NCI-H2196 (cell line): ENCODE data around the gene ITFG2.

Source experiments
- DNase-seq: peaks from one replicate; lab custom pipeline; 2025; ENCODE audit not compliant: unreplicated experiment; lab: John Stamatoyannopoulos, UW

ITFG2 gene

DNA sequence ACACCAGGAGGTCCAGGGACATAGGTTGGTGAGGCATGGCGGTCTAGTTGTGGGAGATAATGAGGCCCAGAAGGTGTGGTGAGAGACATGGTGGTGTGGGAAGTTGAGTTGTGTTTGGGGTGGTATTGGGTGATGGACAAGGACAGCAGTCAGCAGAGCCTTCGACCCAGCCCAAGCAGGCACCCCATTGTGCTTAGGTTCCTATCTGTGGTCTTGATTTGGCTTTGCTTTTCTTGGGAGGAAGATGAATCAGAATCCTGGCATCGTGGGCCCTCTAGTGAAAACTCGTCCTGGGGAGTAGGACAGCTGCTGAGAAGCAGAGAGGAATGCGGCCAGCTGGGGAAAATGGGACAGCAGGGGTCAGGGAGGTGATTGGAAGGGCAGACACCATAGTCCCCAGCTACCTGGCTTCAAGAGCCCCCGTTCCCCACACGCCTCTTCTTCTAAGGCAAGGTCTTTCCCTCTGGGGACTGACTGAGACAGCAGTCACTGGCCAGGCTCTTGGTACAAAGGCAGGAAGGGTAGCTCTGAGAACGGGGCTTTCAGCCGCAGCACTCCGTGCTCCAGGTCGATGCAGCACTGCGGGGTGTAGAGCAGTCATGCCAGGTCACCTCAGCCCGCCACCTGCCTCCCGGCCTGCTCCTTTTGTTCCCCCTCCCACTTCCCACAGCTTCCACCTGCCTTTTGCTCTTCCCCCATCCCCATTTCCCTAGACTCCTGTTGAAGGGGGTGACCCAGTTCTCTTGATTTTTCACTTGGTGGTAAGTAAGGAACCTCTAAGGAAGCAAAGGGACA is 14.4 kb downstream of the ITFG2 start:
- no peak for DNase-seq

- no peak for DNase-seq
Measured at GRCh38 chr12:2829275-2829674, 16.8 kb downstream of the ITFG2 start.

DNA sequence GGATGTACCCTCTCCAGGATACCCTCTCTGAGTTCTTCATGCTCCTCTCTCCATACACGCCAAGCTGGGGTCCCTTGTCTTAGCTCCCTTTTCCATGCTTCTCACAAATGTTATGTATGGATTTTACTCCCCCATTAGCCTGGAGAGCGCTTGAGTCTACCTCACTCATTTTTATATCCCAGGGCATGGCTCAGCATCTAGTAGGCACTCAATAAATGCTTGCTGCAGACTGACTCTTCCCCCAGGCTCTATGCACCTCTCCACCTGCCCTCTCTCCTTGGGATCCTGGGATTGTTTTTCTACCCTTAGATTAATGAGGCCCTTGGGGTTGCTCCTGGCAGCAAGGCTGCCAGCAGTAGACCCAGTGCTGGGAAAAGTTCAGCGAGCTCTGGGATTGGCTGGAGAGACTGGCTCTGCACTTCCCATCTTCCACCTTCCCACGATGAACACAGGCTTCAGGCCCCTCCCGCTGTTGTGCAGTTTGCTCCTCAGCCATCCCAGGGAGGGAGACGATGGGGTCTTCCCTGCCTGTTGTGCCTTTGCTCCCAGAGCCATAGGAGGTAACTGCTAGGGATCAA is 20.2 kb downstream of the ITFG2 start:
- DNase-seq = no peak

DNA sequence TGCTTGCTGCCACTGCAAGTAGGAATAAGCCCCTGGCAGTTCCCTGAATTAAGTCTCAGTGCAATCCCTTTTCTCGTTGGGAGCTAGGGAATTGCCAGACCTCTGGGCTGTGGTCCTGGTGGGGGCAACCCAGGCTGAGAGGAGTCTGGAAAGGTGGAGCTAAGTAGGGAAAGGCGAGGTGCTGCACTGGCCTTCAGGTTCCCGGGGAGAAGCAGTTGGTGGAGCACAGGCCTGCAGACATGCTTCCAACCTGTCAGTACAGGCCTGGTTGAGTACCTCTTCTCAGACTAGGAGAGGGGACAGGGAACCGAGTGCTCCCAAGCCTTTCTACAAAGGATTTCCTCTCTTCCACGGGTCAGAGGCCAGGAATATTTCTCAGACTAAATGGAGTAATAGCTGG is 20.9 kb downstream of the ITFG2 start:
- DNase-seq = no peak

- DNase-seq = no peak
Measured at GRCh38 chr12:2833810-2834209, 21.3 kb downstream of the ITFG2 start.

DNA sequence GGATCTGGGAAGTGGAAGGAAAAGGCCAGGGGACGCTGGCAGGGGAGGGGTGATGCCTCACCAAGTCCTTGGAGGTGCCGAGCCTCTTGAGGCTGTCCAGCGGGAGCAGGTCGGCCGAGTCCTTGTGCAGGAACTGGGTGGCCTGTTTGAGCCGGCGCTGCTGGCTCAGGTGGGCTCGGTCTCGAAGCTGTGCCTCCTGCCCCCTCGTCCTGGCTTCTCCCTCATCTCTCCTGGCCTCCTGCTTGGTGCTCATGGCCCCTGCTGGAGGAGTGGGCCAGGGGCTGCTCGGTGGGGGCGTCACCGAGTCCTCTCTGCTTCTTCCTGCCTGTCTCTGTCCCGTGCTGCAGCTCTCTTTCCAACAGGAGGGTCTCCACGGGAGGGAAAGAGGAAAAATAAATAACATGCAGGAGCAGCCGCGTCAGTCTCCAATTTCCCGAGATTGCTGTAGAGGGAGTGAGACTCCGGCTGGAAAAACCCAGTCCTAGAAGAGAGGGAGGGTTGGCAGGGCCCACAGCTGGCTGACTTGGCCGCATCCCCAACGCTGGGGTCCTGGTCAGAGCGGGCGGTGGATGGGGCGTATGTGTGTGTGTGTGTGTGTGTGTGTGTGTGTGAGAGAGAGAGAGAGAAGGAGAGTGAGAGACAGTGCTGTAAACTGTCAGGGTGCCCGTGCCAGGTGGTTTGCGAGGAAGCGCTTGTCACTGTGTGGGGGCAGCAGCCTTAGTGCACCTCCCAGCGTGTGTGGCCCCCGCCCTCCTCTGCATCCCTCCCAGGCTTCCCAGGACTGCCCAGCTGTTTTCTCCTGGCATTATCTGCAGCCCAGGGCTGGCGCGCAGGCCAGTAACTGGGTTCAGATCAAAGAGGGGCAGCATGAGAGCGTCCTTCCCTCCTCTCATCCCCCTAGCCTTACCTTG is 22.4 kb downstream of the ITFG2 start, which contains the start of gene NRIP2:
NRIP2 (minus strand) TSS at position 455 of the 911 bp plus-strand sequence; CDS start at position 403, 52 bp downstream.
- no peak for DNase-seq

- no peak for DNase-seq
Measured at GRCh38 chr12:2835691-2836403, 23.4 kb downstream of the ITFG2 start.

DNA sequence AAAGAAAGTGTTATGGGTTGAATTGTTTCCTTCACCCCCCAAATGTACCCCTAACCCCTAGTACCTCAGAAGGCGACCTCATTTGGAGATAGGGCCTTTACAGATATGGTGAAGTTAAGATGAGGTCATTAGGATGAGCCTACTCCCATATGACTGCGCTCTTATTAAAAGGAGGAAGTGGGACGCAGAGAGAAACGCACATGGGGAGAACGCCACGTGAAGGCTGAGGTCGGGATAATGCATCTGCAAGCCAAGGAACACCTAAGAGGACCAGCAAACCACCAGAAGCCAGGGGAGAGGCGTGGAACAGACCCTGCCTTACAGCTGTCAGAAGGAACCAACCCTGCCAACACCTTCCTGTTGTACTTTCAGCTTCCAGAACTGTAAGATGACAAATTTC is 24.1 kb downstream of the ITFG2 start:
- DNase-seq = no peak

GRCh38 chr12:2841056-2841650 is 28.7 kb downstream of the ITFG2 start:
- DNase-seq = no peak

GRCh38 chr12:2842948-2843347 is 30.5 kb downstream of the ITFG2 start:
- no peak for DNase-seq

DNA sequence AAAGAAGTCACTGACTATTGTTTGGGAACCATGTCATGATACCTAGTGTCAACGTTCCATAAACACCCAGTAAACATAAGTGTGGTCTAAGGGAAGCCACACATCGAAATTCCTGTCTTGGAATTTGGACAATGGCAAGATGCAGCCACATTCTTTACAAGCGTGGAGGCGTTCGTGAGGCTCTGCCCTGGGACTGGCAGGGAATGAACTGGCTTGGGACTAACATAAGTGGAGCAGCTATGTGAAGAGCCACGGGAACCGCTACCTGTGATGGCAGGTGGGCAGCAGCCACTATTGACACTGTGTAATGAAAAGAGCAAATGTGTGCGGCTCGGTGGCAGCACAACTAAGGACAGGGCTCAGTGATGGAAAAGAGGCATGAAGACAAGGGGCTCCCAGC is 32.3 kb downstream of the ITFG2 start:
- DNase-seq = no peak

GRCh38 chr12:2845280-2845679 is 32.8 kb downstream of the ITFG2 start:
- DNase-seq = no peak

- no peak for DNase-seq
Measured at GRCh38 chr12:2851931-2852330, 39.5 kb downstream of the ITFG2 start.

- peak; percentile 45 for DNase-seq
Measured at GRCh38 chr12:2853626-2854025, 41.2 kb downstream of the ITFG2 start.

- DNase-seq = no peak
Measured at GRCh38 chr12:2854669-2855453, 42.4 kb downstream of the ITFG2 start.

DNA sequence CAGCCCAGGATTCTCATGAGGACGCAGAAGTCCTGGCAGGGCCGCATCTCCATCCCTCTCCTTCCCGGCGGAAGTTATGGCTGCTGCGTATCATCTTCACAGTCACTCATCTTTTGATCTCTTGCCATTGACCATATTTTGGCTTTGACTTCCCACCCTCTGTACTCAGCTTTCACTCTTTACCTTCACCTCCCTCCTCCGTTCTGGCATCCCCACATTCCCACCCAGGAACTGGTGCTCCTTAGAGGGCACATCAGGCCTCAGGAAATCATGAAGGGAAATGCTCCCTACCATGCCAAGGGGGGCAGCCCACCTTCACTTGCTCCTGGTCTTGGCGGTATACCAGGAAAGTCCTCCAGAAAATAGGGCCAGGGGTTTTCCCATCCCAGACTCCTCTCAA is 43.1 kb downstream of the ITFG2 start:
- DNase-seq = no peak

GRCh38 chr12:2856051-2856450 is 43.6 kb downstream of the ITFG2 start:
- no peak for DNase-seq

DNA sequence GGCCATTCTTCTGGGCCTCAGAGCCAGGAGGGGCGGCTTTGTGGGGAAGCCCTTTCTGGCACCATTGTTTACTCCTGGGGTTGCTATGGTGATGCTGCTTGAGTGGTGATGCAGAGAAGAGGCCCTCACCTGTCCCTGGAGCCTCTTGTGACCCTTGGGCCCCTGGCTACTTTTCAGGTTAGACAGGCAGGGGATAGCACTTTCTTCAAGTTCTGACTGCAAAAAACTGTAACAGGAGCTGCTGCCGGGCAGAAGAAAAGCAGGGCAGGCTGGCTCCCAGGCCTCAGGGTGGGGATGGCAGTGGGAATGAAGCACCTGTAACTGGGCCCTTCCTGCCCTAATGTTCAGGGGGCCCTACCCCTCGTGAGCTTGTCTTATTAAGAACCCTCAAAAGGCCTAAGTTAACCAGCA is 44.6 kb downstream of the ITFG2 start, which contains the start of gene TEX52:
TEX52 (minus strand) TSS at position 19 of the 411 bp plus-strand sequence; CDS start at position 6, 13 bp downstream.
- peak; percentile 20 for DNase-seq

DNA sequence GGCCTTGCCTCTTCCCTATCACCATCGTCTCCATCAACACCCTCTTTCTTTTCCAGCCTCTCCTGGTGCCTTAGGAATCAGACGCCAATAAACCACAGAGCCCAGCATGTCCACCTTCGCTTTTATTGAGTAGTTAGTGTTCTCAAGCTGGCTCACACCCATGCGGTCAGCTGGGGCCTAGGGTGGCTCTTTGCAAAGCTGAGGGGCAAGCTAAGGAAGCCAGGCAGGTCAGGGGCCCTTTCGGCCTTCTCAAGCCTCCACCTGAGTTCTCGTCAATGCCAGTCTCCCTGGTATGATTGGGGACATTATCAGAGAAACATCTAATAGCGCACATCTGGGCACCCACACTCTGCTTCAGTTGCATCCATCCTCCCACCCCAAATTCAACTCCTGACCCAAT is 45.1 kb downstream of the ITFG2 start:
- no peak for DNase-seq

- DNase-seq = no peak
Measured at GRCh38 chr12:2858334-2858733, 45.9 kb downstream of the ITFG2 start.
